ENCODE measurements around the gene UBQLN4. TPM values are rescaled to one million over a fixed set of nuclear protein-coding genes. Genes with fewer than 3 reads are reported as not detected.
"Not testable (repeated sequence)": the region's sequence is repeated elsewhere in the genome, so short reads cannot be mapped to it uniquely, and the experiment has no call there.

UBQLN4 gene
- total RNA-seq, 4 donors from 2014 or later: 16.2 to 24.5 (median 18.6) TPM

DNA sequence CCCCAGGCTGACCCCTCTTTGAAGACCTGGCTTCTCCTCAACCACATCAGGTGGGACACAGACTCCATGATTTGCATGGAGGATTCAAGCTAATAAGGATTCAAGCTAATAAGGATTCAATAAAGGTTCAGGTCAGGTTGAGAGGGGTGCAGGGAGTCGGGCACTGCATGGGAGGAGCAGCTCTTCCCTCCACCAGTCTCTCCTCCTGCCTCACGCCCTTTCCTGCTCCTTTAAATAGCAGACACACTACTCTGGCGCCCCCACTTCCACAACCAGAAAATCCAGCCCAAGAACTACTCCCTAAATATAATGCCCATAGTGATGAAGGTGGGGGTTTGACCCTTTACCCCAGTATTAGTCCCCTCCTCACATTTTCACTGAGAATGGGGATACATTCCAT, 21.6 kb upstream of the UBQLN4 start:
- TF ChIP-seq, protein P1, sequence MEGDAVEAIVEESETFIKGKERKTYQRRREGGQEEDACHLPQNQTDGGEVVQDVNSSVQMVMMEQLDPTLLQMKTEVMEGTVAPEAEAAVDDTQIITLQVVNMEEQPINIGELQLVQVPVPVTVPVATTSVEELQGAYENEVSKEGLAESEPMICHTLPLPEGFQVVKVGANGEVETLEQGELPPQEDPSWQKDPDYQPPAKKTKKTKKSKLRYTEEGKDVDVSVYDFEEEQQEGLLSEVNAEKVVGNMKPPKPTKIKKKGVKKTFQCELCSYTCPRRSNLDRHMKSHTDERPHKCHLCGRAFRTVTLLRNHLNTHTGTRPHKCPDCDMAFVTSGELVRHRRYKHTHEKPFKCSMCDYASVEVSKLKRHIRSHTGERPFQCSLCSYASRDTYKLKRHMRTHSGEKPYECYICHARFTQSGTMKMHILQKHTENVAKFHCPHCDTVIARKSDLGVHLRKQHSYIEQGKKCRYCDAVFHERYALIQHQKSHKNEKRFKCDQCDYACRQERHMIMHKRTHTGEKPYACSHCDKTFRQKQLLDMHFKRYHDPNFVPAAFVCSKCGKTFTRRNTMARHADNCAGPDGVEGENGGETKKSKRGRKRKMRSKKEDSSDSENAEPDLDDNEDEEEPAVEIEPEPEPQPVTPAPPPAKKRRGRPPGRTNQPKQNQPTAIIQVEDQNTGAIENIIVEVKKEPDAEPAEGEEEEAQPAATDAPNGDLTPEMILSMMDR (IDR thresholded peaks at IDR 0.05): no peak
- no peak for DNase-seq (ENCODE audit: low spot score)
- no peak for ATAC-seq (ENCODE audit: low FRiP score)

GRCh38 chr1:156074661-156075060, 21.1 kb upstream of the UBQLN4 start:
- ATAC-seq (ENCODE audit: low FRiP score) (no peak), DNase-seq (ENCODE audit: low spot score) (no peak)
- TF ChIP-seq, protein P1 (IDR thresholded peaks at IDR 0.05): no peak

GRCh38 chr1:156073740-156074139, 20.1 kb upstream of the UBQLN4 start:
- no peak for ATAC-seq (ENCODE audit: low FRiP score)
- TF ChIP-seq, protein P1 (IDR thresholded peaks at IDR 0.05): no peak
- no peak for DNase-seq (ENCODE audit: low spot score)

DNA sequence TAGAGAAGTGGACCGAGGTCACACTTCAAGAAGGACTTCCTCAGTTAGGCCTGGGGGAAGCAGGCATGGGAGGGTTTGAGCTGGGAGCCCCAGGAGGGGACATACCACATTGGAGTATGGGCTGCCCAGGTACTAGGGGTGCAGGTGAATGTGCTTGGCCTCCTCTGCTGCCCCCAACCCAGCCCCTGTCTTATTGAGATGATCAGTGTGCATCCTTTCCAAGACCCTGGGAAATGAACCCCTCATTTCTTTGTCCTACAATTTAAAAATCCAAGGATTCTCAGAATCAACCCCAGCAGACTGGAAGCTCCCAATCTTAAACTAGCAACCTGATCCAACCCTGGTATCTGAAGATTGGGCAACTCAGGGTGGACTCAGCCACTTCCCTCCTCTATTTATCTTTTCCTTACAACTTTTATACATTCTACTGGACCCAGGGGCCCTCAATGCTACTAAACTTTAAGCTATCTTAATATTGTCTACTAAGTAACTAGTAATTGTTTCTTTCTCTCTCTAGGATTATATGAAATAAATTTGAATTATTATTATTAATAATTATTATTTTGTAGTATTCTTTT, 19.6 kb upstream of the UBQLN4 start:
- TF ChIP-seq, protein P1 (IDR thresholded peaks at IDR 0.05): no peak
- no peak for DNase-seq (ENCODE audit: low spot score)
- no peak for ATAC-seq (ENCODE audit: low FRiP score)

DNA sequence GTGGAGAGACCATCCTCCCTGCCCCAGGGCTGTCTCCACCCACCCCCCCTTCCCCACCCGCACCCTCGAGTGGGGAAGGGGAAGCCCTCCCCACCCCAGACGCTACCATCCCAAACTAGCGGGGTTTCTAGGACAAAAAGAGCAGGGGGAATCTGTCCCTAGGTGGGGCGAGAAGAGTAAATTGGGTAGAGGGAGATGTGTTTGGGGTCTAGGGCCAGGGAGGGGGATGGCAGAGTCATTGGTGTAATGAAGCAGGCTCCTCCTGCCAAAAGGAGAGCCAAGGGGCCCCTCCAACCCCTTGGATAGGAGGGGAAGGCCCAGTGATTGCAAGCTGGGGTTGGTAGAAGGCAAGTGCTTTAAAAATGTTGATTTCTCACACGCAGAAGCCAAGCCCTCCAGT, 18.7 kb upstream of the UBQLN4 start:
- DNase-seq (ENCODE audit: low spot score) (no peak), ATAC-seq (ENCODE audit: low FRiP score) (no peak)
- TF ChIP-seq, protein P1 (IDR thresholded peaks at IDR 0.05): no peak

GRCh38 chr1:156071332-156071816, 17.8 kb upstream of the UBQLN4 start:
- not testable (repeated sequence) for ATAC-seq (ENCODE audit: low FRiP score); DNase-seq (ENCODE audit: low spot score)

GRCh38 chr1:156070548-156070947, 16.9 kb upstream of the UBQLN4 start:
- TF ChIP-seq, protein P1 (IDR thresholded peaks at IDR 0.05): no peak
- ATAC-seq (ENCODE audit: low FRiP score) (no peak), DNase-seq (ENCODE audit: low spot score) (no peak)

All from omental fat pad (tissue), 4 donors.